Vagina (tissue), 2 donors: ENCODE results near the gene PADI1.

Experiments
- POLR2A ChIP-seq, 2 donors: fragments of 450-650 bp; IDR thresholded peaks; one replicate each; pipeline ENCODE4 v1.6.1; 2017; ENCODE audit warnings: antibody characterized with exemption in 2 of 2, mild to moderate bottlenecking in 2 of 2, moderate library complexity in 2 of 2
- POLR2AphosphoS5 ChIP-seq, 2 donors: sonication (generic); formaldehyde crosslinking; IDR thresholded peaks; one replicate each; pipeline ENCODE4 v1.9.0; 2017; ENCODE audit warnings: antibody characterized with exemption in 2 of 2, mild to moderate bottlenecking in 2 of 2, low read depth in 1 of 2; ENCODE audit not compliant: insufficient read depth in 1 of 2
- TF ChIP-seq, protein P1 (sequence below), 3 experiments: fragments of 450-650 bp in 2 of 3; fragments of 200-600 bp in 1 of 3; sonication (generic) in 1 of 3; IDR thresholded peaks; one replicate each; pipeline ENCODE4 v1.5.1; 2017 to 2019; ENCODE audit warnings: antibody characterized with exemption in 3 of 3, mild to moderate bottlenecking in 2 of 3, moderate library complexity in 2 of 3

DNA sequence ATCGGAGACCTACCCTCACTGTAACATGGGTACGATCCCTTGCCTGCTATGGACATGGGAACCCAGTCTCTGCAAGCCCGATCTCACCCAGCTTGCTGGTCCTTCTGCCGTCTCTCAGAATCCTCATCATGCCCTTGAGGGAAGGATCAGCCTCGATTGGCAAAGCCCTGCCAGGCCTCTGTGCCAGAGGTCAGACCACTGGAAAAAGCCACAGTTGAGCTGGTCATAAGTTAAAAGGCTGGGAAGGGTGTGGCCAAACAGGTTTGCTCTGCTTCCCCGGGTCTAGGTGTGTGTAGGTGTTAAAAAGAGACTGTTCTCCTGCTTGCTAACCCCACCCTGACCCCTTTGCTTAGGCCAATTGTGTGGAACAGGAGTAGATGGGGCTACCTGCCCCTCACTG is 24.5 kb downstream of the PADI1 start:
- TF ChIP-seq POLR2A (IDR thresholded peaks at IDR 0.05) (no peak), POLR2AphosphoS5 (IDR thresholded peaks at IDR 0.05; ENCODE audit: insufficient read depth in 1 of 2, low read depth in 1 of 2) (no peak)
- TF ChIP-seq, protein P1, sequence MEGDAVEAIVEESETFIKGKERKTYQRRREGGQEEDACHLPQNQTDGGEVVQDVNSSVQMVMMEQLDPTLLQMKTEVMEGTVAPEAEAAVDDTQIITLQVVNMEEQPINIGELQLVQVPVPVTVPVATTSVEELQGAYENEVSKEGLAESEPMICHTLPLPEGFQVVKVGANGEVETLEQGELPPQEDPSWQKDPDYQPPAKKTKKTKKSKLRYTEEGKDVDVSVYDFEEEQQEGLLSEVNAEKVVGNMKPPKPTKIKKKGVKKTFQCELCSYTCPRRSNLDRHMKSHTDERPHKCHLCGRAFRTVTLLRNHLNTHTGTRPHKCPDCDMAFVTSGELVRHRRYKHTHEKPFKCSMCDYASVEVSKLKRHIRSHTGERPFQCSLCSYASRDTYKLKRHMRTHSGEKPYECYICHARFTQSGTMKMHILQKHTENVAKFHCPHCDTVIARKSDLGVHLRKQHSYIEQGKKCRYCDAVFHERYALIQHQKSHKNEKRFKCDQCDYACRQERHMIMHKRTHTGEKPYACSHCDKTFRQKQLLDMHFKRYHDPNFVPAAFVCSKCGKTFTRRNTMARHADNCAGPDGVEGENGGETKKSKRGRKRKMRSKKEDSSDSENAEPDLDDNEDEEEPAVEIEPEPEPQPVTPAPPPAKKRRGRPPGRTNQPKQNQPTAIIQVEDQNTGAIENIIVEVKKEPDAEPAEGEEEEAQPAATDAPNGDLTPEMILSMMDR (IDR thresholded peaks at IDR 0.05): no peak
